ENCODE measurements around the gene C10orf95.

The C10orf95 gene

DNA sequence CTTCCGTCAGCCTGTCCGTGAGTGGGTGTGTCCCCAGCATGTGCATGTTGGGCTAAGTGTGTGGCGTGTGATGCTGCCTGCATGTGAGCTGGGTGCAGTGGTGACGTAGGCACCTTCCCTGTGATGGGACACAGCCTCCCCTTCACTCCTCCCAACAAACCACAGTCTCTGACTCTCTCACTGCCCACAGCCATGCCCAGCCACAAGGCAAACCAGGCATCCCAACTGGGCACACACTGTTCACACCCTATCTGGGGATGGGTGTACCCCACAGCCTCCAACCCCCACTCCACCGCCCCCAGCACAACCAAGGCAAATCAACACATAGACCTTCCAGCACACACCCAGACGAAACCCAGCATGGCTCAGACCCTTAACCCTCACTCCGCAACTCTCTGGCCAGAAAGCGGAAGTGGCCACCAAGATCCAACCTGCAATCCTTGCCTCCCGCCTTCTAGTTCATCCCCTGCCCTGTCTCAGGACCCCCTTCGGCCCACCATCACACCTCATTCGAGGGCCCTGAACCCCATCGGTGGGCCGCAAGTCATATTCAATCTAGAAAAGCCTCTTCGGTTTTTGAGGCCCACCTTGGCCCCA is 43.1 kb downstream of the C10orf95 start:
- Mint-ChIP-seq H3K36me3 (peaks cover 53% of the 10 kb centered on the region), H3K27ac (peak overlapping the region; percentile 65), H3K9me3 (no peaks in the 10 kb centered on the region), H3K4me1 (peaks cover 50% of the 10 kb centered on the region), H3K4me3 (peak overlapping the region; percentile 59)
- no peak for DNase-seq (ENCODE audit: low spot score in 2 of 2)
- peak; percentile 3 for ATAC-seq

DNA sequence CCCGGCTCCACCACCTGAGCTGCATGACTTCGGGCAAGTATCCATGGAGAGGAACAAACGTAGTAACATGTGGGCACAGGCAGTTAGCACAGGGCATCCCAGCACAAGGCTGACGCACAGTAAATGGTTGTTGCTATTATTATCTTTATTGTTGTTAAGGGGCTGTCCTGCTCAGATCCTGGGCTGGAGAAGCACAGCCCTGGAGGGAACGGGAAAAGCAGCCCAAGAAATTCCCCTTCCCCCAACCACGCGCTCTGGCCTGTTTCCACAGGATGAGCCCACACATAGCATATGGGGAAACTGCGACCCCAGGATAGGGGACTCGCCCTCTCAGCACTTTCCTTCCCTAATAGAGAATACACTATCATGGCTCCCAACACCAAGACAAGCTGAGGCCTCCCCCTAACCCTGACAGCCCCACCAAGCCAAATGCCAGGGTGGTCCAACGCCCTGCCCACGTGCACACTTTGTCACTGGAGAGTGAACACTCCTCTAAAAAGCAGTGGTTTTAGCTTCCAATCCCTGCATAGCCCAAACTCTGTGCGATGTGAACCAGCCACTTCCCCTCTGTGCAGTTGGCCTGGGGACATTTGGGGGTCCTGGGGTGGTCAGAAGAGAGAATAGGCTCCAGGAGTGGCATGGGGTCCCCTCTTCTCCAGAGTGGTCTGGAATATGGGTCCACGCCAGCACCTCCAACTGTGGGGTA is 43.8 kb downstream of the C10orf95 start:
- Mint-ChIP-seq H3K36me3 (peaks cover 56% of the 10 kb centered on the region), H3K27ac (peak overlapping the region; percentile 65), H3K9me3 (no peaks in the 10 kb centered on the region), H3K4me3 (peak overlapping the region; percentile 59), H3K4me1 (peaks cover 46% of the 10 kb centered on the region)
- no peak for ATAC-seq
- DNase-seq (ENCODE audit: low spot score in 2 of 2), result no peak

DNA sequence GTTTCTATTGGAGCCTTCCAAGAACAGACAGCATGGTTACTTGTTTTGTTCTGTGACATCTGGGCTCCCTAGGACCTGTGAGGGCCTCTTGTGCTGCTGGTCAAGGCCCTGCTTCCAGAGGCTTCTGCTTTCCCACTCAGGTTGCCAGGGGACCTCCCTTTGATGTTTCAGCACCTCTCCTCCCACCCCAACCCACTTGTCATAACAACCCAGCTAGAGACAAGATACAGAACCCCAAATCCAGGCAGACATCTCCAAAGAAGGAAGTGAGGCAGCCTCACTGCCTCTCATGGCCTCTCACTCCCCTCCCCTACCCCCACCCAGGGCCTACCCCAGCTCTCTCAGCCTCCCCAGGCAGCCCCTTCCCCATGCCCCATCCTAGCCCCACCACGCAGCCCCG is 44.5 kb downstream of the C10orf95 start:
- Mint-ChIP-seq H3K36me3 (peaks cover 64% of the 10 kb centered on the region), H3K4me3 (no peak overlapping the region)
- no peak for ATAC-seq

DNA sequence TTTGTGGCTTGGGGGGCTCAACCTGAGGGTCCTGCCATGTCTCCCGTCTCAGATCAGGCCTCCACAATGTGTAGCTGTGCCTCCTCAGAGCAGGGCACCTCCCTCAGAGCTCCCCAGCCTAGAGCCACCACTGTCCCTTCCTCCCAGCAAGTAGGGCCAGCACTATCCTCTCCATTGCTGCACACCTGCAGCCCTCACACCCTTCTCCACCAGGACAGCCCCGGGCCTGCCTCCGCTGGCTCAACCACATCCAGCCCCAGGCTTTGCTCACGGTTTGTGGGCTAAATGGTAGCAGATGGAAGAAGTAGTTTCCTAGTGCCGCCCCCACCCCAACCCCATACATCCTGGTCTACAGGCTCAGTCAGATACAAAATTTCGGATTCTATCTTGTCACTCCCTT is 45.7 kb downstream of the C10orf95 start:
- H3K27ac Mint-ChIP-seq, result peak overlapping the region; percentile 84
- H3K4me3 Mint-ChIP-seq, result no peak overlapping the region
- H3K4me1 Mint-ChIP-seq, result peaks cover 40% of the 10 kb centered on the region
- ATAC-seq (peak; percentile 8), DNase-seq (ENCODE audit: low spot score in 2 of 2) (no peak)
- H3K36me3 Mint-ChIP-seq, result peaks cover 76% of the 10 kb centered on the region
- H3K9me3 Mint-ChIP-seq, result no peaks in the 10 kb centered on the region

More for the DNA sequence above, 44.5 kb downstream of the C10orf95 start:
- peaks cover 50% of the 10 kb centered on the region for H3K4me1 Mint-ChIP-seq
- no peak for DNase-seq (ENCODE audit: low spot score in 2 of 2)
- no peaks in the 10 kb centered on the region for H3K9me3 Mint-ChIP-seq
- peak overlapping the region; percentile 84 for H3K27ac Mint-ChIP-seq

DNA sequence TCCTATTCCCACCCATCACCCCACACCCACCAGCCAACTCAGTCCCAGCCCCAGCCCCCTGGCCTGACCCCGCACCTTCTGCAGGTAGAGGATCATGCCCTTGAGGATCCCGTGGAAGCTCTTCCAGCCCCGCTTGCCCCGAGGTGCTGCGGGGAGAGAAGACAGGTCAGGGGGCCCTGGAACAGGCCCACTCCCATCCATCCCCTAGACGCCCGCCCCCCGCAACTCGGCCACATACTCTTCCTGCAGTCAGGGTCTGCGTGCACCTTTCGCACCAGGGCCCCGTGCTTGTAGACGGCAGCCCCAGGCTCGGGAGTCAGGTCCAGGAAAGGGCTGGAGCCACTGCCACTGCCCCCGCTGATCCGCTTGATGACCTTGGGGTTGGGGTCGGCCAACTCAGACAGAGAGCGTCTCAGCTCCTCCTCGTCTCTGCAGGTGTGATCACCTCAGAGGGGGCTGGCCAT is 46.2 kb downstream of the C10orf95 start:
- peak overlapping the region; percentile 84 for H3K27ac Mint-ChIP-seq
- DNase-seq (ENCODE audit: low spot score in 2 of 2) (no peak), ATAC-seq (no peak)
- peaks cover 40% of the 10 kb centered on the region for H3K4me1 Mint-ChIP-seq
- H3K4me3 Mint-ChIP-seq, result no peak overlapping the region
- no peaks in the 10 kb centered on the region for H3K9me3 Mint-ChIP-seq
- H3K36me3 Mint-ChIP-seq, result peaks cover 81% of the 10 kb centered on the region

DNA sequence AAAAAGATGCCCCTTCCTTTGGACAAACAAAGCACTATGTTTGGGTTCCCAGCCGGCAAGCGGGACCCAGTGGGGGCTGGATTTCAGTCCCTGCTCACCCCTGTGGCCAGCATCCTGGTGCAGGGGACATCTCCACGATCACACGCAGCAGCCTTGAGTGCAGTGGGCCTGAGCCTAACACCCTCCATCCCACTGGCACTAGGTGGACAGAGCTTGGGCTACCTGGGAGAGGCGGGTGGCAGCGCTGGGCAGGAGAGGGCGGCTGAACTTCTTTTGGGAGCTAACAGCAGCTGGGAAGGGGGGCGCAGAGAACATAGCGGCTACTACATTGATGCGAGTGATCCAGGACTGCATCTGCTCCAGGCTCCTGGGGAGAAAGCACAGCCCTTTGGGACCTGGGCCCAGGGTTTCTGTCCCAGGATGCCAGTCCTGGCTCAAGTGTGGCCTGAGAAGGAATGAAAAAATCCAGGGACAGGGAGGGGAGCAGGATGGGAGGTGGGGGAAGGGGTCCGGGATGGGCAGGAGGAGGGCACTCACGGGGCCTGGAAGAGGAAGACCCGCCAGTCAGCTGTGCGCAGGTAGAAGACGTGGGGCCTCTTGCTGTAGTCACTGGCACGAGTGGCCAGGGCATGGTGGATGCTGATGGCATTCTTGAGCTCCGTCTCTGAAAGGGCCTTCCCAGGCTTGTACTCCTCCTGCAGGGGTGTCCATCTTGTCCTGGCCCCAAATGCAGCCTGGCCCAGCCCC is 46.8 kb downstream of the C10orf95 start:
- H3K4me1 Mint-ChIP-seq, result peaks cover 37% of the 10 kb centered on the region
- H3K4me3 Mint-ChIP-seq, result no peak overlapping the region
- H3K9me3 Mint-ChIP-seq, result no peaks in the 10 kb centered on the region
- no peak for ATAC-seq
- DNase-seq (ENCODE audit: low spot score in 2 of 2), result no peak
- peaks cover 87% of the 10 kb centered on the region for H3K36me3 Mint-ChIP-seq
- H3K27ac Mint-ChIP-seq, result peak overlapping the region; percentile 84

DNA sequence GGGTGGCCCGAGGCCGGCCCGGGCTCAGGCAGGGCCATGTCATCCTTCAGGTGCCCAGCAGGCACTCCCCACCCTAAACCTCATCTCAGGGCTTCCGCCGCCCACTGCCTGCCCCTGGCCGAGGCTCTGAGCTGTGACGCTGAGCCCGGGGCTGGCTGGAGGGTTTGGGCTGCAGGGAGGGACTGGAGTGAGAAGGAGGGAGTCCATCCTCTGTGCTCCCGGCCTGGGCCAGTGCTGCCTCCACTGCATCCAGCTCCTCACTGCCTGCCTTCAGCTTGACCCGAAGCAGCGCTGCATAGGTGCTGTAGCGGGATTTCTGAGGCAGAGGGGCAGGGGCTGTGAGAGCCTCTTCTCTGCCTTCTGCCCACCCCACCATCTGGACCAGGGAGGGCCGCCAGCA is 48.2 kb downstream of the C10orf95 start:
- Mint-ChIP-seq H3K36me3 (peaks cover 96% of the 10 kb centered on the region), H3K4me1 (peaks cover 38% of the 10 kb centered on the region), H3K4me3 (no peak overlapping the region), H3K9me3 (no peaks in the 10 kb centered on the region), H3K27ac (no peak overlapping the region)
- ATAC-seq (no peak), DNase-seq (ENCODE audit: low spot score in 2 of 2) (no peak)

DNA sequence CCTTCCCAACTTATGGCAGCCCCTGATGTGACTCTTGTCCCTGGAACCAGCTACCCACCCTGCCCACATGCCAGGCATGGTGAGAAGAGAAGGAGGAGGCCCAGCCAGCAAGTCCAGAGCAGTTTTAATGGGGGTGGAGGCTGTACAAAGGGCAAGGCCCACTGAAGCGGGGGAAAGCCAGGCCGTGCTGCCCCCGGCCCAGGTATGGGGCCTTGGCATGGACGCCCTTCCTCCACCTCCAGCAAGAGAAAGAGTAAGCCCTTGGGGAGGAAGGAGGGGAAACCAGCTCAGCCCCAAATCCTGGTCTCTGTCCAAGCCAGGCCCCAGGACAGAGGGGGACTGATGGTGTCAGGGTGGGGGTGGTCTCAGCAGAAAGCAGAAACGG is 48.8 kb downstream of the C10orf95 start:
- no peak overlapping the region for H3K4me3 Mint-ChIP-seq
- DNase-seq (ENCODE audit: low spot score in 2 of 2) (no peak), ATAC-seq (no peak)
- no peaks in the 10 kb centered on the region for H3K9me3 Mint-ChIP-seq
- peaks cover 96% of the 10 kb centered on the region for H3K36me3 Mint-ChIP-seq
- peak overlapping the region; percentile 60 for H3K27ac Mint-ChIP-seq
- H3K4me1 Mint-ChIP-seq, result peaks cover 38% of the 10 kb centered on the region

DNA sequence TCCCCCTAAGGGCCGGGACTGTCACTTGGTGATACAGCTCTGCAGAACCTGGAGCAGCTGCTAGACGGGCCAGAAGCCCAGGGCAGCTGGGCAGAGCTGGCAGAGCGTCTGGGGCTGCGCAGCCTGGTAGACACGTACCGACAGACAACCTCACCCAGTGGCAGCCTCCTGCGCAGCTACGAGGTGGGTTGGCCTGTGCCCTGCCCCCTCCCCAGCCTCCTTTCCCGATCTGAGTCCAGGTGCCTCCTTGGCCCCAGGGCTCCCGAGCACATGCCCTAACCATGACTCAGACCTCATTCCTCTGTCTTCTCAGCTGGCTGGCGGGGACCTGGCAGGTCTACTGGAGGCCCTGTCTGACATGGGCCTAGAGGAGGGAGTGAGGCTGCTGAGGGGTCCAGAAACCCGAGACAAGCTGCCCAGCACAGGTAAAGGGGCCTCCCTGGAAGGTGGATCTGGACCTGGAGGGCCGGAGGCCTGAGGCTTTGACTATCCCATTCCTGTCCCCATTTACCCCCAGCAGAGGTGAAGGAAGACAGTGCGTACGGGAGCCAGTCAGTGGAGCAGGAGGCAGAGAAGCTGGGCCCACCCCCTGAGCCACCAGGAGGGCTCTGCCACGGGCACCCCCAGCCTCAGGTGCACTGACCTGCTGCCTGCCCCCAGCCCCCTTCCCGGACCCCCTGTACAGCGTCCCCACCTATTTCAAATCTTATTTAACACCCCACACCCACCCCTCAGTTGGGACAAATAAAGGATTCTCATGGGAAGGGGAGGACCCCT is 49.4 kb downstream of the C10orf95 start:
- H3K36me3 Mint-ChIP-seq, result peaks cover 96% of the 10 kb centered on the region
- no peak overlapping the region for H3K4me3 Mint-ChIP-seq
- H3K27ac Mint-ChIP-seq, result peak overlapping the region; percentile 60
- no peak for DNase-seq (ENCODE audit: low spot score in 2 of 2)
- H3K4me1 Mint-ChIP-seq, result peaks cover 43% of the 10 kb centered on the region
- ATAC-seq, result no peak
- no peaks in the 10 kb centered on the region for H3K9me3 Mint-ChIP-seq

DNA sequence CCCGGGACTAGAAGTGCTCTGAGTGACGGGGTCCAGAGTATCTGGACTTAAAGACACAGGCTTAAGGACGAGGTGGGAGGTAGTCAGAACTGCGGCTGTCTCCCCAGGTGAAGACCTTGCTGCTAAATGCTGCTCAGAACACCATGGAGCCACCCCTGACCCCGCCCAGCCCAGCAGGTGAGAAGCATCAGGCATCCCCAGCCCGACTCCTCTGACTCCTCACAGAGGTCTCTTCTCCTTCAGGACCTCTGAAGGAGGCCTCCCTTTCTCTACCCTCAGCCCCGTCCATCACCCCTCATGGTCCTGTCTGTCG is 50.0 kb downstream of the C10orf95 start:
- Mint-ChIP-seq H3K4me3 (no peak overlapping the region), H3K4me1 (peaks cover 50% of the 10 kb centered on the region), H3K27ac (peak overlapping the region; percentile 23), H3K36me3 (peaks cover 96% of the 10 kb centered on the region), H3K9me3 (no peaks in the 10 kb centered on the region)
- no peak for ATAC-seq
- DNase-seq (ENCODE audit: low spot score in 2 of 2), result no peak

DNA sequence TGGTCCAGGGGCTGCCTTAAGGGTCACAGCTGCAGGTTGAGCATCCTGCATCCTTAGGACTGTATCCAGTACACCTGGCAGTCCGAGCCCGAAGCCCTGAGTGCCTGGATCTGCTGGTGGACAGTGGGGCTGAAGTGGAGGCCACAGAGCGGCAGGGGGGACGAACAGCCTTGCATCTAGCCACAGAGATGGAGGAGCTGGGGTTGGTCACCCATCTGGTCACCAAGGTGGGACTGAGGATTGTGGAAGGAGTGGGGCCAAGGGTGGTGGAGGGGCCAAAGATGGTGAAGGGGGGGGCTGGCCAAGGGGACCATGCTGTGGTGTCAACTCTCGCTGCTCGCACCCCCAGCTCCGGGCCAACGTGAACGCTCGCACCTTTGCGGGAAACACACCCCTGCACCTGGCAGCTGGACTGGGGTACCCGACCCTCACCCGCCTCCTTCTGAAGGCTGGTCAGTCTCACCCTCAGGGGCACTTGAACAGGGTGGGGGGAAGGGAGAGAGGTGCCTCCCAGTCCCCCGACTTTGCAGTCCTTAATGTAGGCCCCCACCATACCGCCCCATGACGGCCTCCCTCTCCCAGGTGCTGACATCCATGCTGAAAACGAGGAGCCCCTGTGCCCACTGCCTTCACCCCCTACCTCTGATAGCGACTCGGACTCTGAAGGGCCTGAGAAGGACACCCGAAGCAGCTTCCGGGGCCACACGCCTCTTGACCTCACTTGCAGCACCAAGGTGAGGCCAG is 50.6 kb downstream of the C10orf95 start:
- Mint-ChIP-seq H3K4me1 (peaks cover 49% of the 10 kb centered on the region), H3K27ac (peak overlapping the region; percentile 92)

DNA sequence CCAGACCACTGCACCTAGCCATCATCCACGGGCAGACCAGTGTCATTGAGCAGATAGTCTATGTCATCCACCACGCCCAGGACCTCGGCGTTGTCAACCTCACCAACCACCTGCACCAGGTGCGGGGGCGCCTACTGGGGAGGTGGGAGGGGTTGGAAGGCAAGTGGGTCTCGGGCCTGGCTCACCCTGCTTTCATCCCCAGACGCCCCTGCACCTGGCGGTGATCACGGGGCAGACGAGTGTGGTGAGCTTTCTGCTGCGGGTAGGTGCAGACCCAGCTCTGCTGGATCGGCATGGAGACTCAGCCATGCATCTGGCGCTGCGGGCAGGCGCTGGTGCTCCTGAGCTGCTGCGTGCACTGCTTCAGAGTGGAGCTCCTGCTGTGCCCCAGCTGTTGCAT is 51.3 kb downstream of the C10orf95 start:
- Mint-ChIP-seq H3K27ac (peak overlapping the region; percentile 92), H3K36me3 (peaks cover 92% of the 10 kb centered on the region)
- no peak for DNase-seq (ENCODE audit: low spot score in 2 of 2)

More for the DNA sequence above, 50.6 kb downstream of the C10orf95 start:
- ATAC-seq (no peak), DNase-seq (ENCODE audit: low spot score in 2 of 2) (no peak)
- Mint-ChIP-seq H3K36me3 (peaks cover 96% of the 10 kb centered on the region), H3K9me3 (no peaks in the 10 kb centered on the region), H3K4me3 (no peak overlapping the region)

More for the DNA sequence above, 51.3 kb downstream of the C10orf95 start:
- ATAC-seq, result no peak
- peak overlapping the region; percentile 91 for H3K4me3 Mint-ChIP-seq
- H3K9me3 Mint-ChIP-seq, result no peaks in the 10 kb centered on the region
- H3K4me1 Mint-ChIP-seq, result peaks cover 44% of the 10 kb centered on the region

Measured in stimulated activated effector memory CD8-positive, alpha-beta T cell treated with anti-CD3 and anti-CD28 coated beads, Interleukin-12 subunit alpha, Interleukin-12 subunit beta, amount 100 ng/mL, for 72 hours (primary cell).